Panc1 (cell line): Measurements from ENCODE around the gene MSTN. TPM values are rescaled to one million over a fixed set of nuclear protein-coding genes. Genes with fewer than 3 reads are reported as not detected.

ENCODE experiments used
- ATAC-seq: fragments of 200-7000 bp; cut with Tn5 transposase; 2 replicates; pipeline ENCODE4 v1.9.1; 2020; ENCODE audit warnings: mild to moderate bottlenecking, moderate library complexity
- BruUV-seq: library from RNA; stranded (reverse); fragments of 400-500 nt; replicated peaks from 2 replicates; lab custom pipeline; 2021; lab: Mats Ljungman, UMichigan
- CTCF ChIA-PET: fragments of 300-600 bp; sonication (Branson Sonifier 250); formaldehyde crosslinking; loops from one replicate; lab custom pipeline; 2022; ENCODE audit warnings: antibody characterized with exemption; lab: Charles Lee
- POLR2A ChIA-PET: fragments of 300-600 bp; sonication (Branson Sonifier 250); formaldehyde crosslinking; loops from one replicate; lab custom pipeline; 2022; ENCODE audit warnings: antibody characterized with exemption; lab: Charles Lee
- DNase-seq: peaks from one replicate; pipeline ENCODE4 v3.0.0-alpha.2; 2010; ENCODE audit warnings: low read depth, low spot score
- H3K27ac ChIP-seq: 2 replicates; pipeline ENCODE4 v1.5.1; 2011; ENCODE audit warnings: mild to moderate bottlenecking, low read length, inconsistent platforms
- H3K27me3 ChIP-seq: fragments of 200-500 bp; sonication (Bioruptor generic); 2 replicates; pipeline ENCODE4 v1.6.0; 2014; ENCODE audit warnings: low read length, inconsistent platforms; ENCODE audit not compliant: control insufficient read depth, insufficient read depth
- H3K36me3 ChIP-seq: fragments of 200-500 bp; sonication (Bioruptor generic); 2 replicates; pipeline ENCODE4 v1.5.1; 2014; ENCODE audit warnings: inconsistent platforms, mild to moderate bottlenecking, low read length, moderate library complexity; ENCODE audit not compliant: control insufficient read depth, insufficient read depth
- H3K4me1 ChIP-seq: 2 replicates; pipeline ENCODE4 v1.5.1; 2011; ENCODE audit warnings: inconsistent platforms, mild to moderate bottlenecking, low read length, moderate library complexity; ENCODE audit not compliant: control insufficient read depth, insufficient read depth
- H3K4me3 ChIP-seq, 2 experiments: 2 replicates each; pipeline ENCODE4 v1.5.1; 2011 to 2012; ENCODE audit warnings: low read depth in 2 of 2, low read length in 2 of 2, mild to moderate bottlenecking in 2 of 2, inconsistent platforms in 1 of 2, moderate library complexity in 1 of 2
- H3K9me3 ChIP-seq: fragments of 200-500 bp; sonication (Bioruptor generic); 2 replicates; pipeline ENCODE4 v1.5.1; 2014; ENCODE audit warnings: low read depth, mild to moderate bottlenecking, inconsistent platforms, low read length, moderate library complexity; ENCODE audit not compliant: control insufficient read depth, insufficient read depth
- POLR2AphosphoS5 ChIP-seq: IDR thresholded peaks from 2 replicates; pipeline ENCODE4 v1.6.1; 2012; ENCODE audit warnings: mild to moderate bottlenecking, low read depth, low read length, moderate library complexity
- SIN3A ChIP-seq: IDR thresholded peaks from 2 replicates; pipeline ENCODE4 v1.6.1; 2012; ENCODE audit warnings: low read depth, mild to moderate bottlenecking, low read length, moderate library complexity, borderline replicate concordance; ENCODE audit not compliant: insufficient read depth
- TCF7L2 ChIP-seq: IDR thresholded peaks from 2 replicates; pipeline ENCODE4 v1.6.1; 2011; ENCODE audit warnings: mild to moderate bottlenecking, low read depth, low read length, inconsistent platforms
- in situ Hi-C: cut with HindIII; loops from 2 replicates; pipeline ENCODE4 v1.10.0; 2016; ENCODE audit warnings: low sequenced_read_pairs, low pct_unique_long_range_greater_than_20kb
- intact Hi-C: fragments of 100-400 bp; cut with micrococcal nuclease; formaldehyde crosslinking; loops from one replicate; pipeline ENCODE4 v1.10.0; 2022; ENCODE audit not compliant: unreplicated experiment
- total RNA-seq: library from RNA; stranded (reverse); gene quantifications from one replicate; pipeline ENCODE4 v1.2.1, GENCODE V29; 2021; ENCODE audit not compliant: unreplicated experiment
- TF ChIP-seq, protein P1 (sequence below), 2 experiments: IDR thresholded peaks; 2 replicates each; pipeline ENCODE4 v1.6.1; 2011 to 2012; ENCODE audit warnings: low read depth in 2 of 2, control low read depth in 1 of 2, low read length in 1 of 2, mild to moderate bottlenecking in 1 of 2, moderate library complexity in 1 of 2; ENCODE audit not compliant: insufficient read depth in 1 of 2
- TF ChIP-seq, protein P2 (sequence below): fragments of 450-650 bp; IDR thresholded peaks from 2 replicates; pipeline ENCODE4 v1.5.1; 2017; ENCODE audit warnings: mild to moderate bottlenecking

Gene MSTN
- total RNA-seq, 1 experiment from 2014 or later, result not detected

DNA sequence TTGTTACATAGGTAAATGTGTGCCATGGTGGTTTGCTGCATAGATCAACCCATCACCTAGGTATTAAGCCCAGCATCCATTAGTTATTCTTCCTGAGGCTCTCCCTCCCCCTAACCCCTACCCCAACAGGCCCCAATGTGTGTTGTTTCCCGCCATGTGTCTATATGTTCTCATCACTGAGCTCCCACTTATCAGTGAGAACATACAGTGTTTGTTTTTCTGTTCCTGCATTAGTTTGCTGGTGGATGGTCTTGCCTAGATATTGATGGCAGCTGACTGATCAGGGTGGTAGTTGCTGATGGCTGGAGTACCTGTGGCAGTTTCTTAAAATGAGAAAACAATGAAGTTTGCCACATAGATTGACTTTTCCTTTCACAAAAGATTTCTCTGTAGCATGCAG lies 34.6 kb upstream of the MSTN start:
- Histone ChIP-seq H3K9me3 (no peaks in the 10 kb centered on the region), H3K36me3 (no peaks in the 10 kb centered on the region), H3K4me3 (no peak overlapping the region), H3K27me3 (no peaks in the 10 kb centered on the region), H3K27ac (no peak overlapping the region), H3K4me1 (no peaks in the 10 kb centered on the region)
- ATAC-seq, result no peak
- no TSS peak for BruUV-seq
- in situ Hi-C loops (no loop called here), intact Hi-C loops (loop anchor here (10.0 kb wide), 1 partner anchor 408 kb away; no protein-coding TSS in a partner anchor)
- CTCF ChIA-PET, result no interaction called here
- no peak for DNase-seq
- TF ChIP-seq TCF7L2 (no peak), POLR2AphosphoS5 (no peak), SIN3A (no peak)
- TF ChIP-seq, protein P1, sequence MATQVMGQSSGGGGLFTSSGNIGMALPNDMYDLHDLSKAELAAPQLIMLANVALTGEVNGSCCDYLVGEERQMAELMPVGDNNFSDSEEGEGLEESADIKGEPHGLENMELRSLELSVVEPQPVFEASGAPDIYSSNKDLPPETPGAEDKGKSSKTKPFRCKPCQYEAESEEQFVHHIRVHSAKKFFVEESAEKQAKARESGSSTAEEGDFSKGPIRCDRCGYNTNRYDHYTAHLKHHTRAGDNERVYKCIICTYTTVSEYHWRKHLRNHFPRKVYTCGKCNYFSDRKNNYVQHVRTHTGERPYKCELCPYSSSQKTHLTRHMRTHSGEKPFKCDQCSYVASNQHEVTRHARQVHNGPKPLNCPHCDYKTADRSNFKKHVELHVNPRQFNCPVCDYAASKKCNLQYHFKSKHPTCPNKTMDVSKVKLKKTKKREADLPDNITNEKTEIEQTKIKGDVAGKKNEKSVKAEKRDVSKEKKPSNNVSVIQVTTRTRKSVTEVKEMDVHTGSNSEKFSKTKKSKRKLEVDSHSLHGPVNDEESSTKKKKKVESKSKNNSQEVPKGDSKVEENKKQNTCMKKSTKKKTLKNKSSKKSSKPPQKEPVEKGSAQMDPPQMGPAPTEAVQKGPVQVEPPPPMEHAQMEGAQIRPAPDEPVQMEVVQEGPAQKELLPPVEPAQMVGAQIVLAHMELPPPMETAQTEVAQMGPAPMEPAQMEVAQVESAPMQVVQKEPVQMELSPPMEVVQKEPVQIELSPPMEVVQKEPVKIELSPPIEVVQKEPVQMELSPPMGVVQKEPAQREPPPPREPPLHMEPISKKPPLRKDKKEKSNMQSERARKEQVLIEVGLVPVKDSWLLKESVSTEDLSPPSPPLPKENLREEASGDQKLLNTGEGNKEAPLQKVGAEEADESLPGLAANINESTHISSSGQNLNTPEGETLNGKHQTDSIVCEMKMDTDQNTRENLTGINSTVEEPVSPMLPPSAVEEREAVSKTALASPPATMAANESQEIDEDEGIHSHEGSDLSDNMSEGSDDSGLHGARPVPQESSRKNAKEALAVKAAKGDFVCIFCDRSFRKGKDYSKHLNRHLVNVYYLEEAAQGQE (IDR thresholded peaks at IDR 0.05; ENCODE audit: insufficient read depth in 1 of 2, low read depth in 2 of 2, low read length in 1 of 2), result no peak
- TF ChIP-seq, protein P2, sequence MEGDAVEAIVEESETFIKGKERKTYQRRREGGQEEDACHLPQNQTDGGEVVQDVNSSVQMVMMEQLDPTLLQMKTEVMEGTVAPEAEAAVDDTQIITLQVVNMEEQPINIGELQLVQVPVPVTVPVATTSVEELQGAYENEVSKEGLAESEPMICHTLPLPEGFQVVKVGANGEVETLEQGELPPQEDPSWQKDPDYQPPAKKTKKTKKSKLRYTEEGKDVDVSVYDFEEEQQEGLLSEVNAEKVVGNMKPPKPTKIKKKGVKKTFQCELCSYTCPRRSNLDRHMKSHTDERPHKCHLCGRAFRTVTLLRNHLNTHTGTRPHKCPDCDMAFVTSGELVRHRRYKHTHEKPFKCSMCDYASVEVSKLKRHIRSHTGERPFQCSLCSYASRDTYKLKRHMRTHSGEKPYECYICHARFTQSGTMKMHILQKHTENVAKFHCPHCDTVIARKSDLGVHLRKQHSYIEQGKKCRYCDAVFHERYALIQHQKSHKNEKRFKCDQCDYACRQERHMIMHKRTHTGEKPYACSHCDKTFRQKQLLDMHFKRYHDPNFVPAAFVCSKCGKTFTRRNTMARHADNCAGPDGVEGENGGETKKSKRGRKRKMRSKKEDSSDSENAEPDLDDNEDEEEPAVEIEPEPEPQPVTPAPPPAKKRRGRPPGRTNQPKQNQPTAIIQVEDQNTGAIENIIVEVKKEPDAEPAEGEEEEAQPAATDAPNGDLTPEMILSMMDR, result no peak
- POLR2A ChIA-PET, result interaction anchor here (0.6 to 0.7 kb wide), 2 partner anchors 31 to 79 kb away, joined by 3 to 5 read pairs; no protein-coding TSS in a partner anchor

GRCh38 chr2:190094316-190094871 lies 31.9 kb upstream of the MSTN start:
- in situ Hi-C loops (no loop called here), intact Hi-C loops (loop anchor here (10.0 kb wide), 1 partner anchor 410 kb away; no protein-coding TSS in a partner anchor)
- DNase-seq, result no peak
- no TSS peak for BruUV-seq
- Histone ChIP-seq H3K36me3 (no peaks in the 10 kb centered on the region), H3K4me1 (no peaks in the 10 kb centered on the region), H3K27ac (no peak overlapping the region), H3K9me3 (no peaks in the 10 kb centered on the region), H3K27me3 (no peaks in the 10 kb centered on the region), H3K4me3 (no peak overlapping the region)
- TF ChIP-seq TCF7L2 (no peak), POLR2AphosphoS5 (no peak), SIN3A (no peak)
- TF ChIP-seq, protein P1 (IDR thresholded peaks at IDR 0.05; ENCODE audit: insufficient read depth in 1 of 2, low read depth in 2 of 2, low read length in 1 of 2), result no peak
- TF ChIP-seq, protein P2, result no peak
- no peak for ATAC-seq
- ChIA-PET POLR2A (no interaction called here), CTCF (no interaction called here)
